ENCODE results near the gene GPAT2.
"Not testable (repeated sequence)": the region's sequence is repeated elsewhere in the genome, so short reads cannot be mapped to it uniquely, and the experiment has no call there.

The GPAT2 gene

GRCh38 chr2:96035554-96035953 lies 838 bp upstream of the GPAT2 start:
- not testable (repeated sequence) for DNase-seq (ENCODE audit: low read depth in 2 of 2); H3K4me3 ChIP-seq (replicated peaks in 1 of 2; ENCODE audit: low read depth in 2 of 2, low read length in 2 of 2)

DNA sequence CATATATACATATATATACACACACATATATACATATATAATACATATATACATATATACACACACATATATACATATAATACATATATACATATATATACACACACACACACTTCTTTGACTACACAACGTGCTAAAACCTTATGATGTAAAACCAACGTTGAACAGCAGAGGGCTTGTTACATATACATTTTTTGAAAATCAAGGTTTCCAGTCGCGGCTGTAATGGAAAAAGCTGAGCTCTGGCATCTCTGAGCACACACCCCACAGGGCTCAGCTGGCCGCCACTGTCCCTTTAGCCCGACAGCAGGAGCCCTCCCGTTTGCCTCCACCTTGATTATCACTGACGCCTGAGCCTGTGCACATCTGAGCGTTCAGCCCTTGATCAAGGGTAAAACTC lies 719 bp downstream of the GPAT2 start:
- not testable (repeated sequence) for DNase-seq (ENCODE audit: low read depth in 2 of 2); H3K4me3 ChIP-seq (replicated peaks in 1 of 2; ENCODE audit: low read depth in 2 of 2, low read length in 2 of 2)

GRCh38 chr2:96027725-96028325 lies 6.9 kb downstream of the GPAT2 start:
- not testable (repeated sequence) for DNase-seq (ENCODE audit: low read depth in 2 of 2); H3K4me3 ChIP-seq (replicated peaks in 1 of 2; ENCODE audit: low read depth in 2 of 2, low read length in 2 of 2)

DNA sequence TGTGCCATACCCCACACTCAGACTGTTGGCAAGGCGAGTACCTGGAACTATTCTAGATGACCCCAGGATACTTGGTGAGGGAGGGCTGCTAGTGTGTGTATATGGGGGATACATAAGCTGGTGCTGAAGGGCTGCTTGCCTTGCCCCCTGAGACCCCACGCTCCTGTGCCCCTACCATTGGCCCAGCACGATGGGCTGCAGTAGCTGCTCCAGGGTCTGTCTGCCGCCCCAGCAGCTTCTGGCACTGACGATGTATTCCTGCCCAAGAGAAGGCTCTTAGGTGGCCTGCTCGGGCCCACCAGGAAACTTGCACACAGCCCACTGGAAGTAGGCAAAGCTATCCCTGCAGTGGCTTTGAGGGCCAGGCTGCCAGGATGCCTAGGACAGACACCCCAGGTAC lies 9.0 kb downstream of the GPAT2 start:
- not testable (repeated sequence) for DNase-seq (ENCODE audit: low read depth in 2 of 2); H3K4me3 ChIP-seq (replicated peaks in 1 of 2; ENCODE audit: low read depth in 2 of 2, low read length in 2 of 2)

- no peak for DNase-seq (ENCODE audit: low read depth in 2 of 2)
- H3K4me3 ChIP-seq (replicated peaks in 1 of 2; ENCODE audit: low read depth in 2 of 2, low read length in 2 of 2) = no peak overlapping the region
- TF ChIP-seq, protein P1, sequence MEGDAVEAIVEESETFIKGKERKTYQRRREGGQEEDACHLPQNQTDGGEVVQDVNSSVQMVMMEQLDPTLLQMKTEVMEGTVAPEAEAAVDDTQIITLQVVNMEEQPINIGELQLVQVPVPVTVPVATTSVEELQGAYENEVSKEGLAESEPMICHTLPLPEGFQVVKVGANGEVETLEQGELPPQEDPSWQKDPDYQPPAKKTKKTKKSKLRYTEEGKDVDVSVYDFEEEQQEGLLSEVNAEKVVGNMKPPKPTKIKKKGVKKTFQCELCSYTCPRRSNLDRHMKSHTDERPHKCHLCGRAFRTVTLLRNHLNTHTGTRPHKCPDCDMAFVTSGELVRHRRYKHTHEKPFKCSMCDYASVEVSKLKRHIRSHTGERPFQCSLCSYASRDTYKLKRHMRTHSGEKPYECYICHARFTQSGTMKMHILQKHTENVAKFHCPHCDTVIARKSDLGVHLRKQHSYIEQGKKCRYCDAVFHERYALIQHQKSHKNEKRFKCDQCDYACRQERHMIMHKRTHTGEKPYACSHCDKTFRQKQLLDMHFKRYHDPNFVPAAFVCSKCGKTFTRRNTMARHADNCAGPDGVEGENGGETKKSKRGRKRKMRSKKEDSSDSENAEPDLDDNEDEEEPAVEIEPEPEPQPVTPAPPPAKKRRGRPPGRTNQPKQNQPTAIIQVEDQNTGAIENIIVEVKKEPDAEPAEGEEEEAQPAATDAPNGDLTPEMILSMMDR (IDR thresholded peaks at IDR 0.05; ENCODE audit: low read depth, low read length) = no peak
Measured at GRCh38 chr2:96025194-96025492, 9.6 kb downstream of the GPAT2 start.

DNA sequence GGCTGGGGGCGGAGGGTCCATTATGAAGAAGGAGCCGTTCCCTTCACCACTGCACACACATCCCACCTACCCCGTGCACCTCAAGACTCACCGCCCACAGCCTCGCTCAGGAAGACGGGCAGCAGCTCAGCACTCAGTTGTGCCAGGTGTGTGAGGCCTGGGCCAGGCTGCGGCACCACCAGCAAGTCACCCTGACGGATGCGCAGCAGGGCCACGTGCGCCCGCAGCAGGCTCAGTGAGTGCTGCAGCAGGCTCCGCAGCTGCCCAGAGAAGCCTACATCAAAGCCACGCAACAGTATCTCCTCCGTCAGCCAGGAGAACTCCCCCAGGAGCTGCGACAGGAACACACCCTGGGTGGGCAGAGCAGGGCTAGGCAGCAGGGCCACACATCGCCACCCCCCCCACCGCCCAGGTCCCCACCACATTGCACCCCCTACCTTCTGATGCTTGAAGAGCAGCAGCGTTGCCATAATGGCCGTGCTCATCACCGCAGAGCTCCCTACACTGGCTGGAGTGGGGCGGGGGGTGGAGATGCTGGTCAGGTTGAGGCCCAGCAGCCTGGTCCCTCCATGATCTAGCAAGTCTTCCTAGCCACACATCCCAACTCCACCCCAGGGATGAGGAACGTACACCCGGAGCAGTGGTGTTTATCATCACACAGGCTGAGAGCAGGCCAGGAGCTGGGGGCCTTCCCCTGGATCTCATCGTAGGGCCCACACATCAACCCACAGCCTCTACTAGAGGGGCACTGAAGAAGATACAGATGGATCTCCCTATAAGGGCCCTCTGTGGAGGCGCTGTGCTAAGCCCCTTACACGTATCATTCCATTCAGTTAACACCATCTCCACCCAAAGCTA lies 10.2 kb downstream of the GPAT2 start:
- TF ChIP-seq, protein P1 (IDR thresholded peaks at IDR 0.05; ENCODE audit: low read depth, low read length) = no peak
- H3K4me3 ChIP-seq (replicated peaks in 1 of 2; ENCODE audit: low read depth in 2 of 2, low read length in 2 of 2) = no peak overlapping the region
- DNase-seq (ENCODE audit: low read depth in 2 of 2) = no peak

DNA sequence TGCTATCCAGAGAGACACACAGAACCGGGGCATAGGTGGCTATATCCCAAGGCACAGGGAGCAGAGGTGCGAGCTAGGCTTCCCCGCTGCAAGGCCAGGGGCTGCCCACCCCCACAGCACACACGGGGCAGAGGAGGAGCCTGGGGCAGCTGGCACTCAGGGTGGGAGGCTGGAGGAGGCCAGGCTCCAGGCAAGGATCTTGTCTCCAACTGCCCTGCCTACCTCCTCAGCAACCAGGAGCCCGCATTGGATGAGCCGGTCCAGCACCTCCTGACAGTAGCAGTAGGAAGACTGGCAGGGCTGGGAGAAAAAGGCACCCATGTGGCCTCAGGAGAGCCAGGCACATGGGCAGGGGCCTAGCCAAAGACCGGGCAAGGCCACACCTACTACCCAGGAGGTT lies 11.0 kb downstream of the GPAT2 start:
- DNase-seq (ENCODE audit: low read depth in 2 of 2); H3K4me3 ChIP-seq (replicated peaks in 1 of 2; ENCODE audit: low read depth in 2 of 2, low read length in 2 of 2): not testable (repeated sequence)

- not testable (repeated sequence) for H3K4me3 ChIP-seq (replicated peaks in 1 of 2; ENCODE audit: low read depth in 2 of 2, low read length in 2 of 2)
- DNase-seq (ENCODE audit: low read depth in 2 of 2) = peak; percentile 83 to 87
- TF ChIP-seq, protein P1 (IDR thresholded peaks at IDR 0.05; ENCODE audit: low read depth, low read length) = peak; percentile 78
Measured at GRCh38 chr2:96022701-96023447, 11.8 kb downstream of the GPAT2 start.

DNA sequence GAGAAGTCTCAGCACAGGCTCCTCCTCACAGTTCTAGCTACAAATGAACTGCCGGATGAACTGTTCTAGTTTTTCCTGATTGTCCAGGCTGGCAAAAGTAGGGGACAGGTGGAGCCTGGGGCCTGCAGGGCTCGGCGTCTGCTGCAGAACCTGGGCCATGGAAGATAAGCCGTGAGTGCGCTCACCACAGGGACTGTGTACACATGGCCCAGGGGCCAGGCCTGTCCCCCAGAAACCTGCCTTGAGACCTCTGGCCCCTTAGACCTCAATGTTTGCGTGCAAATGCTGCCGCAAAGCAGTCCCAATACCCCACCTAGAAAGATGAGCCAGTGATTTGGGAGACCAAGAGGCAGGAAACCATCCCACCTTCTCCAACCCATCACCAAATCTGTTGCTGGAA lies 12.6 kb downstream of the GPAT2 start:
- H3K4me3 ChIP-seq (replicated peaks in 1 of 2; ENCODE audit: low read depth in 2 of 2, low read length in 2 of 2); DNase-seq (ENCODE audit: low read depth in 2 of 2): not testable (repeated sequence)

DNA sequence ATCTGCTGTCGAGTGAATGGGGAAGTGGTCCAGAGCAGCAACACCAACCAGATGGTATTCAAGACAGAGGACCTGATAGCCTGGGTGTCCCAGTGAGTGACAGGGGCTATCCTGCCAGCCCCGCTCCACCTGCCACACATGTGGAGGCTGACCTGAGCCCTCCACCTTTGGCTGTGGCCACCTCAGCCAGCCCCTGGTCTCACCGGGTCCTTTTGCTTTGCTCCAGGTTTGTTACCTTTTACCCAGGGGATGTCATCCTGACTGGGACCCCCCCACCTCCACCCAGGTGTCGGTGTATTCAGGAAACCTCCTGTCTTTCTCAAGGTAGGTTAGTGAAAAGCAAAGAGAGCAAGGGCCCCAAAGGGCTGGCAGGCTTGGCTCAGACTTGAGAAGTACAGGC lies 13.6 kb downstream of the GPAT2 start:
- H3K4me3 ChIP-seq (replicated peaks in 1 of 2; ENCODE audit: low read depth in 2 of 2, low read length in 2 of 2); DNase-seq (ENCODE audit: low read depth in 2 of 2): not testable (repeated sequence)

DNA sequence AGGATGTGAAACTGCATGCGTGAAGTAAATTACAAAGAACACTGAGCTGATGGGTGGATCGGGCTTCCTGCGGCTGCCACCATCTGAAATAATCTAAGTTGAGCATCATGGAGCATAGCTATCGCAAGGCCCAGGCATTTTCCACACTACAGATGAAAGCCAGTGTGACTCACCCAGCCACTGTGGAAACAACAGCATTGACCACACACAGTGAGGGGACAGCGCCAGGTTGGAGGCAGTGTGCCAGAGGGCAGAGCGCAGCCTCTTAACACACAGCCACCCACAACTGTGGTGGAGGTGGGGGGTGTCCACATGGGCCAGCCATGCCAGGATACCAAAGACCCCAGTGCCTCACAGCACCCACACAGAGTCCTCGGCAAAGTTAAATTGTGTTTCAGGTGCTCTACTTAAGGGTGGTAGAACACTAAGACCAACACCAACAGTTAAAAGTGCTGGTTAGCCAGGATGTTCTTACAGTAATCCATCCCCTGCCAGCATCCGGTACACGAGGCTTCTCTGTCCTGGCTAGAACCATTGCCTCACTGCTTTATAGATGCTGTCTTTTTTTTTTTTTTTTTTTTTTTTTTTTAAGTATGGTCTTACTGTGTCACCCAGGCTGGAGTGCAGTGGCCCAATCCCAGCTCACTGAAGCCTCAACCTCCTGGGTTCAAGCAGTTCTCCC lies 14.7 kb downstream of the GPAT2 start:
- H3K4me3 ChIP-seq (replicated peaks in 1 of 2; ENCODE audit: low read depth in 2 of 2, low read length in 2 of 2); DNase-seq (ENCODE audit: low read depth in 2 of 2): not testable (repeated sequence)

DNA sequence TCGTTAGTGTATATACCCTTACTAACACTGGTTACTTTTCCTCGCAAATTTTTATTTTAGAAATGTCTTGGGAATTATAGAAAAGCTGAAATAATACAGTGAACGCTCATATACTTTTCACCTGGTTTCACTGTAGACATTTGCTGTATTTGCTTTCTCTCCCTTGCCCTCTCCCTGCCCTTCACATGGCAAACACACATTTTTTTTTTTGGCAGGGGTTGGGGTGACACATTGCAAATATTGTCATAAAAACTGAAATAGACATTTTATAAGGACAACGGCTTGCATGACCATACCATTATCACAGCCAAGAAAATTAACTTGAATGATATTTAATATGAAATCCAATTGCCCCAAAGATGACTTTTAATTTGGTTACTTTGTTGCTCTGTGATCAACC lies 18.4 kb downstream of the GPAT2 start:
- not testable (repeated sequence) for DNase-seq (ENCODE audit: low read depth in 2 of 2); H3K4me3 ChIP-seq (replicated peaks in 1 of 2; ENCODE audit: low read depth in 2 of 2, low read length in 2 of 2)

DNA sequence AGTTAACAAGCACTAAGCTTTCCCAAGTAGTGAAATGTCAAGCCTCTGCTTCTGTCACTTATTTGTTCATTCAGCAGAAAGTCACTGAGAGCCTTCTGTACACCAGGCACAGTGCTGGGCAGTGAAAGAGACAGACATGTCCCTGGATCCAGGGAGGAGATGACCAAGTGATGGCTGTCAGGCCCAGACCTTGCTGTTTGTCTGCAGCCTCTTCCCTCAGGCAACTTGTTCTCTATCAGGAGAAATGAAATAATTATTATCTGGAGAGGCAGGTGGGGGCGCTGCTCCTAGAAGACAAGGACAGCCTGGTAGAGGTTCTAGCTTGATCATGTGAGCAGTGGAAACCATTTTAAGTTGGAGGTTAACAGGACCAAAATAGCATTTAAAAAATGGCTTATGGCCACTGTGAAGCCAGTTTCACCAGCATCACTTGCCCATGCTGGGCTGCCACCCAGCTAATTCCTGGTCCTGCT lies 21.9 kb downstream of the GPAT2 start:
- not testable (repeated sequence) for DNase-seq (ENCODE audit: low read depth in 2 of 2); H3K4me3 ChIP-seq (replicated peaks in 1 of 2; ENCODE audit: low read depth in 2 of 2, low read length in 2 of 2)

Data from cardiac fibroblast (primary cell).